Mesendoderm (in vitro differentiated cells): Measurements from ENCODE around the gene DDIT4.

Experiments used
- DNase-seq: peaks from one replicate; pipeline ENCODE4 v3.0.0; 2013
- H2AK5ac ChIP-seq: 2 replicates; pipeline ENCODE4 v1.6.1; 2013; ENCODE audit warnings: low read length, inconsistent platforms
- H2BK120ac ChIP-seq: 2 replicates; pipeline ENCODE4 v1.6.1; 2013; ENCODE audit warnings: low read depth, mild to moderate bottlenecking, low read length, moderate library complexity, mixed read lengths
- H2BK15ac ChIP-seq: replicated peaks from 2 replicates; pipeline ENCODE4 v1.6.1; 2013; ENCODE audit warnings: low read depth, mild to moderate bottlenecking, moderate library complexity
- H2BK5ac ChIP-seq: 2 replicates; pipeline ENCODE4 v1.6.1; 2013; ENCODE audit warnings: low read length, inconsistent platforms
- H3K18ac ChIP-seq: 2 replicates; pipeline ENCODE4 v1.6.1; 2013; ENCODE audit warnings: mild to moderate bottlenecking, low read length, mixed read lengths
- H3K23ac ChIP-seq: one replicate; pipeline ENCODE4 v1.6.1; 2013; ENCODE audit warnings: low read length
- H3K27ac ChIP-seq: 2 replicates; pipeline ENCODE4 v1.5.1; 2013; ENCODE audit warnings: low read depth, mild to moderate bottlenecking, inconsistent platforms, low read length, moderate library complexity
- H3K27me3 ChIP-seq: 2 replicates; pipeline ENCODE4 v1.6.1; 2013; ENCODE audit warnings: low read length, control low read depth, mild to moderate bottlenecking, inconsistent platforms; ENCODE audit not compliant: insufficient read depth, poor library complexity
- H3K36me3 ChIP-seq: 2 replicates; pipeline ENCODE4 v1.6.1; 2013; ENCODE audit warnings: low read length, inconsistent platforms; ENCODE audit not compliant: control insufficient read depth, insufficient read depth
- H3K4ac ChIP-seq: one replicate; pipeline ENCODE4 v1.6.1; 2013; ENCODE audit warnings: low read depth, mild to moderate bottlenecking, low read length, moderate library complexity
- H3K4me1 ChIP-seq: 2 replicates; pipeline ENCODE4 v1.6.1; 2013; ENCODE audit warnings: low read depth, low read length, inconsistent platforms; ENCODE audit not compliant: control insufficient read depth
- H3K4me2 ChIP-seq: 2 replicates; pipeline ENCODE4 v1.6.1; 2013; ENCODE audit warnings: low read length
- H3K4me3 ChIP-seq: 2 replicates; pipeline ENCODE4 v1.5.1; 2013; ENCODE audit warnings: mild to moderate bottlenecking, low read length
- H3K56ac ChIP-seq: one replicate; pipeline ENCODE4 v1.6.1; 2013; ENCODE audit warnings: low read length
- H3K79me1 ChIP-seq: 2 replicates; pipeline ENCODE4 v1.6.1; 2013; ENCODE audit warnings: low read length, inconsistent platforms
- H3K79me2 ChIP-seq: 2 replicates; pipeline ENCODE4 v1.6.1; 2013; ENCODE audit warnings: mild to moderate bottlenecking, low read length; ENCODE audit not compliant: control insufficient read depth, insufficient read depth
- H3K9ac ChIP-seq: 2 replicates; pipeline ENCODE4 v1.6.1; 2013; ENCODE audit warnings: low read length, inconsistent platforms
- H4K5ac ChIP-seq: one replicate; pipeline ENCODE4 v1.6.1; 2013; ENCODE audit warnings: low read length
- H4K8ac ChIP-seq: one replicate; pipeline ENCODE4 v1.6.1; 2013; ENCODE audit warnings: low read depth, mild to moderate bottlenecking, control low read depth, low read length, moderate library complexity
- WGBS: extraction: QIAGEN DNeasy Blood & Tissue Kit; methylation state at CpG from one replicate; pipeline ENCODE4 v1.1.7; 2013; ENCODE audit warnings: low lambda C conversion rate, missing lambda C conversion rate; ENCODE audit not compliant: insufficient coverage; ENCODE audit errors: extremely low coverage; 5-methylcytosine and 5-hydroxymethylcytosine counted together

DDIT4 gene

GRCh38 chr10:72274730-72275350 lies 1.1 kb downstream of the DDIT4 start:
- Histone ChIP-seq H3K79me2 (peaks cover 10% of the 10 kb centered on the region), H3K79me1 (peaks cover 5% of the 10 kb centered on the region), H2BK5ac (no peak overlapping the region), H3K56ac (peak overlapping the region; percentile 93), H3K36me3 (no peaks in the 10 kb centered on the region), H3K27me3 (no peaks in the 10 kb centered on the region), H3K4ac (no peak overlapping the region), H2BK15ac (no peak overlapping the region), H3K9ac (peak overlapping the region; percentile 95), H4K8ac (no peak overlapping the region), H2BK120ac (no peak overlapping the region), H4K5ac (no peak overlapping the region), H3K18ac (no peak overlapping the region), H2AK5ac (no peak overlapping the region), H3K4me1 (peaks cover 1% of the 10 kb centered on the region), H3K4me3 (peak overlapping the region; percentile 81), H3K27ac (no peak overlapping the region), H3K4me2 (peak overlapping the region; percentile 97), H3K23ac (peak overlapping the region; percentile 81)
- no CpG with 5 or more reads among the region's 26 CpGs for WGBS
- peak; percentile 65 for DNase-seq

DNA sequence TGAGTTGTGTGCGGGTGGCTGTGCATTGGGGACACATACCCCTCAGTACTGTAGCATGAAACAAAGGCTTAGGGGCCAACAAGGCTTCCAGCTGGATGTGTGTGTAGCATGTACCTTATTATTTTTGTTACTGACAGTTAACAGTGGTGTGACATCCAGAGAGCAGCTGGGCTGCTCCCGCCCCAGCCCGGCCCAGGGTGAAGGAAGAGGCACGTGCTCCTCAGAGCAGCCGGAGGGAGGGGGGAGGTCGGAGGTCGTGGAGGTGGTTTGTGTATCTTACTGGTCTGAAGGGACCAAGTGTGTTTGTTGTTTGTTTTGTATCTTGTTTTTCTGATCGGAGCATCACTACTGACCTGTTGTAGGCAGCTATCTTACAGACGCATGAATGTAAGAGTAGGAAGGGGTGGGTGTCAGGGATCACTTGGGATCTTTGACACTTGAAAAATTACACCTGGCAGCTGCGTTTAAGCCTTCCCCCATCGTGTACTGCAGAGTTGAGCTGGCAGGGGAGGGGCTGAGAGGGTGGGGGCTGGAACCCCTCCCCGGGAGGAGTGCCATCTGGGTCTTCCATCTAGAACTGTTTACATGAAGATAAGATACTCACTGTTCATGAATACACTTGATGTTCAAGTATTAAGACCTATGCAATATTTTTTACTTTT lies 1.8 kb downstream of the DDIT4 start:
- Histone ChIP-seq H3K4ac (no peak overlapping the region), H3K79me2 (peaks cover 10% of the 10 kb centered on the region), H4K8ac (no peak overlapping the region), H4K5ac (no peak overlapping the region), H3K4me2 (peak overlapping the region; percentile 97), H3K27me3 (no peaks in the 10 kb centered on the region), H2BK120ac (no peak overlapping the region), H3K9ac (peak overlapping the region; percentile 95), H2AK5ac (no peak overlapping the region), H3K4me1 (peaks cover 1% of the 10 kb centered on the region), H3K56ac (peak overlapping the region; percentile 93), H3K4me3 (peak overlapping the region; percentile 10), H2BK5ac (no peak overlapping the region), H3K18ac (no peak overlapping the region), H2BK15ac (no peak overlapping the region), H3K27ac (no peak overlapping the region), H3K23ac (no peak overlapping the region), H3K36me3 (no peaks in the 10 kb centered on the region), H3K79me1 (peaks cover 5% of the 10 kb centered on the region)
- DNase-seq: no peak
- no CpG with 5 or more reads among the region's 12 CpGs for WGBS

DNA sequence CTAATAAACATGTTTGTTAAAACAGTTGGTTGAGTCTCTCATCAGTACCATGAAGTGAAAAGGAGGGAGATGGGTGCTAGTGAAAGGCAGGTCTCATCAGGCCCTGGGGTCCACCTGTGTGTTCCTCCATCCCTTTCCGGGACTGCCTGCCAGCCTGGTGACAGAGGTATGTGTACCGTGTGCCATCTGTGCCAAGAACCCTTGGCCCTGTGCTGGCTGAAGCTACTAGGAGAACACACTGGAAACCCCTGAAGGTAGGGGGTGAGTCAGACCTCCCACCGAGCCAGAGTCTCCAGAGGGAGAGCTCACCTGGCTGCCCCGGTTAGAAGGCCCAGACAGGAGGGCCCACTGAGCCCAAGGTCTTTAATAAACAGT lies 2.3 kb downstream of the DDIT4 start:
- Histone ChIP-seq H3K79me2 (peaks cover 10% of the 10 kb centered on the region), H3K4me1 (peaks cover 1% of the 10 kb centered on the region), H3K4me3 (no peak overlapping the region), H2BK5ac (no peak overlapping the region), H4K5ac (no peak overlapping the region), H3K27ac (no peak overlapping the region), H2BK15ac (no peak overlapping the region), H3K27me3 (no peaks in the 10 kb centered on the region), H3K23ac (no peak overlapping the region), H3K56ac (peak overlapping the region; percentile 36), H3K18ac (no peak overlapping the region), H2AK5ac (no peak overlapping the region), H4K8ac (no peak overlapping the region), H2BK120ac (no peak overlapping the region), H3K79me1 (peaks cover 5% of the 10 kb centered on the region), H3K36me3 (no peaks in the 10 kb centered on the region), H3K4ac (no peak overlapping the region), H3K4me2 (no peak overlapping the region), H3K9ac (peak overlapping the region; percentile 40)
- no CpG with 5 or more reads among the region's 4 CpGs for WGBS
- DNase-seq: no peak

DNA sequence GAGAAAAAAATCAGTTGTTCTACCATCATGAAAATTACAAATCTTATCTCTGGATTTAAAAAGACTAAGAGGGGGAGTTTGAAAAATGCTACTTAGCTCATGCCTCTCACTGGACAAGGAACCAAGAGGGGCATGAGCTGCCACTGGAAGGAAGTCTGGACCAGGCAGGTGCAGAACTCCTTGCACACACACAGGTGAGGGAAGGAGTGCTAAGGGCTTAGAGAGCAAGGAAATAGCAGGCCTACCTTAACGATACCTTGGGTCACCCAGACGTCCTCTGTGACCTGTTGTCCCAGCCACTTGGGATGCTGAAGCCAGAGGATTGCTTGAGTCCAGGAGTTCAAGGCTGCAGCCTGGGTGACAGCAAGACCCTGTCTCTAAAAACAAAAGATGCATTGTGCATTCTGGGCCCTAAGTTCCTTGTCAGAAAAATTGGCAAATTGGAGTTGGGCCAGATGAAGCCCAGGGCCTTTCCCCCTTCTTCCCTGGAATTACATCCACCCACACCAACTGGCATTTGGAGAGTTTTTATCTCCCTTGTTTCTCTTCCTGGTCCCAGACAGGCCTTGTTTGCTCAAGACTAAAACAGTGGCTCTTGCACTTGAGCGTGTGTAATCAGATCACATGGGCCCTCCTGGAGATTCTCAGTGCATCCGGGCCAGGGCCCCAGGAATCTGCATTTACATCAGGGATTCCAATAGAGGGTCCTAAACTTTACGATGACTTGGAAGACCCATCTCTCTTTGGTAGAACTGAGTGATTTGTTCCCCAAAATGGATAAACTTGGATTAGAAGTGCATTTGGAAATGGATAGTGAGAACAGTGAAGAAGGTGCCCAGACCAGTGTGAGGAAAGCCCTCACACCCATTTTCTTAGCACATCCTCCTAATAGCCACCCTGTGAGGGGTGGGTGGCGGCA lies 3.0 kb downstream of the DDIT4 start:
- H3K4me3 ChIP-seq: no peak overlapping the region

DNA sequence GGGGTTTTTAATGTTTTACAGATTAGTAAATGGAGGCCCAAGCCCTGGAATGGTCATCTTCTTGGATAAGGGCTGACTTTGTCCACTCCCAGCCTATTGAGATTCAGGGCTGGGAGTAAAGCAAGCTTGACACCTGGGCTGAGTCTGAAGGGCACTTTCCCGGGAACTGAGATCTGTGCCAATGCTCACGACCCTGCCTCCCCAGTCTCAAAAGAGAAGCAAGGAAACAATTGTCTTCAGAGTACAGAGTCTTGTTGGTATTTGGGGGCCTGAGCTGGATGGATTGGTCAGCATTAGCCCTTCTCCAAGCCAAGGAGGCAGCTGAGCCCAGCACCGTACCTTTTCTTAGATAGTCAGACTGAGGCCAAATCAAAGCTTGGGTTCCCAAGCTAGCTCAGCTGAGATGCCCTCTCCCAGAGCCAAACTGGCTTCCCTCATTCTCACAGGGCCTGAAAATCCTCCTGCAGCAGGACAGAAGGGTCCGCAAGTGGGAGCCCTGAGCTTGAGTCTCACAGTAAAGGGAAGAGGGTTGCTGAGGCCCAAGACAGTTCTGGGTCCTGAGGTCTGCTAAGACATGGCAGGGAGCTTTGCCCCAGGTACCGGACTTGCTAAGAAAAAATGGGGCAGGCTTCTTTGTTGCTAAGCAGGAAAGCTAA lies 3.7 kb downstream of the DDIT4 start:
- no peak overlapping the region for H4K8ac ChIP-seq
- no CpG with 5 or more reads among the region's 5 CpGs for WGBS
- H3K9ac ChIP-seq: no peak overlapping the region
- peaks cover 1% of the 10 kb centered on the region for H3K4me1 ChIP-seq
- no peak overlapping the region for H3K4ac ChIP-seq
- no peaks in the 10 kb centered on the region for H3K36me3 ChIP-seq
- peak overlapping the region; percentile 71 for H3K56ac ChIP-seq
- no peak overlapping the region for H2BK5ac ChIP-seq
- no peak overlapping the region for H3K18ac ChIP-seq
- no peak overlapping the region for H3K23ac ChIP-seq
- no peak overlapping the region for H3K4me3 ChIP-seq
- H3K79me2 ChIP-seq: peaks cover 10% of the 10 kb centered on the region
- H2BK15ac ChIP-seq: no peak overlapping the region
- H3K27me3 ChIP-seq: no peaks in the 10 kb centered on the region
- H2AK5ac ChIP-seq: peak overlapping the region; percentile 69
- H2BK120ac ChIP-seq: no peak overlapping the region
- H3K4me2 ChIP-seq: no peak overlapping the region
- no peak overlapping the region for H4K5ac ChIP-seq
- H3K79me1 ChIP-seq: peaks cover 5% of the 10 kb centered on the region
- no peak for DNase-seq
- no peak overlapping the region for H3K27ac ChIP-seq

More for the DNA sequence above, 3.0 kb downstream of the DDIT4 start:
- no peak overlapping the region for H3K27ac ChIP-seq
- H3K79me1 ChIP-seq: peaks cover 5% of the 10 kb centered on the region
- H2BK120ac ChIP-seq: no peak overlapping the region
- H2AK5ac ChIP-seq: no peak overlapping the region
- no peaks in the 10 kb centered on the region for H3K27me3 ChIP-seq
- H3K4ac ChIP-seq: no peak overlapping the region
- H4K5ac ChIP-seq: no peak overlapping the region
- H3K9ac ChIP-seq: no peak overlapping the region
- H3K18ac ChIP-seq: no peak overlapping the region
- H3K4me2 ChIP-seq: no peak overlapping the region
- H3K56ac ChIP-seq: peak overlapping the region; percentile 18
- peaks cover 1% of the 10 kb centered on the region for H3K4me1 ChIP-seq
- no peak overlapping the region for H4K8ac ChIP-seq
- H3K79me2 ChIP-seq: peaks cover 10% of the 10 kb centered on the region
- H3K23ac ChIP-seq: no peak overlapping the region
- DNase-seq: peak; percentile 52
- no peaks in the 10 kb centered on the region for H3K36me3 ChIP-seq
- no CpG with 5 or more reads among the region's 6 CpGs for WGBS
- no peak overlapping the region for H2BK15ac ChIP-seq
- no peak overlapping the region for H2BK5ac ChIP-seq
